GM12874 (cell line): ENCODE data around the gene IRF2BP1.

Source experiments
- CTCF ChIP-seq: IDR thresholded peaks from 2 replicates; pipeline ENCODE4 v1.5.1; 2011; ENCODE audit warnings: low read depth, mild to moderate bottlenecking, control low read depth, low read length, moderate library complexity; ENCODE audit not compliant: insufficient read depth

IRF2BP1 gene

DNA sequence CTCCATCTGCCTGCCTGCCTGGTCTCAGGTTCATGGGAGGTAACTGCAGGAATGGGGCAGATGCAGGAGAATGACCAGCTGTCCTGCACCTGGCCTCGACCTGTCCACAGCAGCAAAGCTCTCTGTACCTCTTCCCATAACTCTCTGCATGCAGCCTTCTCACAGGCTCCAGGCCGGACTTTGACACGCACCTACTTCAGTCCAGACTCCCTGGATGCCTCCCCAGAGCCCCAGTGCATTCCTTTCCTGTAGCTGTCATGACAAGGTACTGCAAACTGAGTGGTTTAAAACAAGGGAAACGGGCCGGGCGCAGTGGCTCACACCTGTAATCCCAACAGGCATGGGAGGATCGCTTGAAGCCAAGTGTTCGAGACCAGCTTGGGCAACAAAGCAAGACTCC lies 25.4 kb upstream of the IRF2BP1 start:
- no peak for TF ChIP-seq CTCF

DNA sequence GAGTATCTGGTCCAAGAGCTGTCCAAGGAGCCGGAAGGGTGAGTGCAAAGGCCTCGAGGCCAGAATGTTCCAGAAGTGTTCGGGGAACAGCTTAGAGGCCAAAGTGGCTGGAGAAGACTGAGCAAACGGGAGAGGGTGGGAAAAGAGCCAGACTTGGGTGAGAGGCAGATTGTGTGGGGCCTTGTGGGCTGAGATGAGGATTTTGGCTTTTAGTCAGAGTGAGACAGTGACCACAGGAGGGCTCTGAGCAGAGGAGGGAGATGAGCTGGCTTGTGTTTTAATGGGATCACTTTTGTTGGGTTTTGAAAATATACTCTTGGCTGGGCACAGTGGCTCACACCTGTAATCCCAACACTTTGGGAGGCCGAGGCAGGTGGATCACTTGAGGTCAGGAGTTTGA lies 23.0 kb upstream of the IRF2BP1 start:
- no peak for TF ChIP-seq CTCF

- TF ChIP-seq CTCF, result no peak
Measured at GRCh38 chr19:45906221-45906620, 20.3 kb upstream of the IRF2BP1 start.

DNA sequence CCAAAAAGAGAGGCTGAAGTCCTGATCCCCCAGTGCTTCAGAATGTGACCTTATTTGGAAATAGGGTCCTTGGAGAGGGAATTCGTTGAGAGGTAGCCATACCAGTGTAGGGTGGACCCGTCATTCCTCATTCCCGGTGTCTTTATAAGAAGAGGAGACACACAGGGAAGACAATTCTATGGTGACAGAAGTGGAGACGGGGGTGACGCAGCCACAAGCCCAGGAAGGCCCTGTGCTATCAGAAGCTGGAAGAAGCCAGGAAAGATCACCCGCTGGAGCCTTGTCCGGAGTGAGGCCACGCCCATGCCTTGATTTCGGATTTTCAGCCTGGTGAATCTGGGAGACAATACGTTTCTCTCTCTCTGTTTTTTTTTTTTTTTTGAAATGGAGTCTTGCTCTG lies 19.1 kb upstream of the IRF2BP1 start:
- TF ChIP-seq CTCF, result no peak

- TF ChIP-seq CTCF, result no peak
Measured at GRCh38 chr19:45902651-45903625, 17.0 kb upstream of the IRF2BP1 start.

- TF ChIP-seq CTCF, result no peak
Measured at GRCh38 chr19:45901912-45902650, 16.1 kb upstream of the IRF2BP1 start, which contains the start of gene MYPOP. TSS of gene MYPOP (minus strand) at chr19:45902613. CDS start at chr19:45901773, 840 bp downstream.

DNA sequence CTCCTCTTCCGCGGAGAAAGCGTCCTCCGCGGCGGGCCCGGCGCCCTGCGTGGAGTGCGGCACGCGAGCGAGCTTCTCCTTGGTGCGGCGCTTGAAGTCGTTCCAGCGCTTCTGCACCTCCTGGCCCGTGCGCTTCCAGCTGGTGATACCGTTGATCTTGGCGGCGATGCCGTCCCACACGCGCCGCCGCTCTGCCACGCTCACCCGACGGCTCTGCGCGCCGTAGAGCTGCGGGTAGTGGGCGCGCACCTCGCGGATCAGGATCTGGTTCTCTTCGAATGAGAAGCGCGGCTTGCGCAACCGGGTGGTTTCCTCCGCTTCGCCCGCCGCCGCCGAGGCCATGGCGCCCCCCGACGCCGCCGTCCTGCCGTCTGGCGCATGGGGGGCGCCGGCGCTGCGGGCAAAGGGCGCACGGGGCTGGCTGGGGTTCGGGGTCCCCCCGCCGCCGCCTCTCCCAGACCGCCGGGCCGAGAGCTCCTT lies 15.5 kb upstream of the IRF2BP1 start:
- TF ChIP-seq CTCF, result 0 out of 2 replicates have a peak, but pooled peaks have one; percentile 1
